GM12878 (cell line): ENCODE data around the gene HSPB3. TPM values are rescaled to one million over a fixed set of nuclear protein-coding genes. Genes with fewer than 3 reads are reported as not detected.

Experiments used
- ATAC-seq: fragments of 200-7000 bp; cut with Tn5 transposase; 3 replicates; pipeline ENCODE4 v1.9.1; 2020; ENCODE audit warnings: mild to moderate bottlenecking, moderate library complexity
- BruUV-seq: library from RNA; stranded (reverse); fragments of 400-500 nt; replicated peaks from 2 replicates; lab custom pipeline; 2021; lab: Mats Ljungman, UMichigan
- CTCF ChIA-PET: fragments of 300-600 bp; sonication (Branson Sonifier 250); formaldehyde crosslinking; extraction: SDS; loops from one replicate; lab custom pipeline; 2021; ENCODE audit warnings: inconsistent platforms; lab: Yijun Ruan, JAX
- POLR2A ChIA-PET: fragments of 350-600 bp; formaldehyde crosslinking; extraction: SDS; loops from one replicate; lab custom pipeline; 2021; ENCODE audit warnings: inconsistent platforms; lab: Charles Lee
- RAD21 ChIA-PET: fragments of 300-600 bp; sonication (Branson Sonifier 250); formaldehyde crosslinking; loops from one replicate; lab custom pipeline; 2023; ENCODE audit warnings: antibody characterized with exemption; ENCODE audit not compliant: unreplicated experiment; lab: Charles Lee
- SMC1A ChIA-PET: fragments of 300-600 bp; sonication (Branson Sonifier 250); formaldehyde crosslinking; loops from one replicate; lab custom pipeline; 2023; ENCODE audit not compliant: unreplicated experiment, uncharacterized antibody; lab: Charles Lee
- DNase-seq: peaks from one replicate; pipeline ENCODE4 v3.0.0-alpha.2; 2011; ENCODE audit warnings: low read depth, low spot score
- FAIRE-seq: peaks from 3 replicates; lab custom pipeline; 2011; peaks lifted over from hg19 to GRCh38; lab: Jason Lieb, UNC
- H2AFZ ChIP-seq: 2 replicates; pipeline ENCODE4 v1.6.0; 2011; ENCODE audit warnings: low read depth, low read length, control low read depth; ENCODE audit not compliant: control insufficient read depth
- H3K27ac ChIP-seq: 2 replicates; pipeline ENCODE4 v1.5.1; 2011; ENCODE audit warnings: control low read depth; ENCODE audit not compliant: control insufficient read depth, insufficient read depth
- H3K27me3 ChIP-seq, 2 experiments: replicated peaks in 1 of 2; 2 replicates each; pipeline versions ENCODE4 v1.6.0 to v1.6.1; 2011; ENCODE audit warnings: low read length in 1 of 2; ENCODE audit not compliant: control insufficient read depth in 2 of 2, insufficient read depth in 2 of 2
- H3K36me3 ChIP-seq, 2 experiments: 2 replicates each; pipeline ENCODE4 v1.5.1; 2011; ENCODE audit warnings: low read length in 1 of 2; ENCODE audit not compliant: control insufficient read depth in 2 of 2, insufficient read depth in 2 of 2
- H3K4me1 ChIP-seq: 2 replicates; pipeline ENCODE4 v1.6.1; 2011; ENCODE audit warnings: mild to moderate bottlenecking, low read length, moderate library complexity, mixed read lengths; ENCODE audit not compliant: control insufficient read depth, insufficient read depth
- H3K4me2 ChIP-seq: 2 replicates; pipeline ENCODE4 v1.6.0; 2011; ENCODE audit warnings: control low read depth; ENCODE audit not compliant: control insufficient read depth, insufficient read depth
- H3K4me3 ChIP-seq: fragments of 200-600 bp; sonication (generic); 2 replicates; pipeline ENCODE4 v1.5.1; 2016
- H3K79me2 ChIP-seq: 2 replicates; pipeline ENCODE4 v1.6.0; 2011; ENCODE audit warnings: low read length; ENCODE audit not compliant: control insufficient read depth, insufficient read depth
- H3K9ac ChIP-seq: 2 replicates; pipeline ENCODE4 v1.8.0; 2011; ENCODE audit warnings: low read length, control low read depth, mixed read lengths; ENCODE audit not compliant: control insufficient read depth, insufficient read depth
- H3K9me3 ChIP-seq: replicated peaks from 3 replicates; pipeline ENCODE4 v1.5.1; 2011; ENCODE audit warnings: mild to moderate bottlenecking, low read length; ENCODE audit not compliant: control insufficient read depth, insufficient read depth
- H4K20me1 ChIP-seq: 2 replicates; pipeline ENCODE4 v1.6.0; 2011; ENCODE audit not compliant: control insufficient read depth, insufficient read depth
- BHLHE40 ChIP-seq, 2 experiments: fragments of 450-650 bp in 1 of 2; IDR thresholded peaks; 2 replicates each; pipeline ENCODE4 v1.6.1; 2011 to 2017; ENCODE audit warnings: low read depth in 2 of 2, borderline replicate concordance in 1 of 2, improper control_type of control experiment in 1 of 2, low read length in 1 of 2, mild to moderate bottlenecking in 1 of 2
- REST ChIP-seq: IDR thresholded peaks from 2 replicates; pipeline ENCODE4 v1.6.1; 2012; ENCODE audit warnings: mild to moderate bottlenecking, low read depth, low read length
- WGBS: methylation state at CpG from one replicate; pipeline ENCODE4 v1.1.6; 2016; ENCODE audit warnings: low lambda C conversion rate; ENCODE audit not compliant: insufficient replicate concordance, insufficient coverage; ENCODE audit errors: missing lambda C conversion rate; 5-methylcytosine and 5-hydroxymethylcytosine counted together
- in situ Hi-C: fragments of 300-500 bp; cut with MboI; formaldehyde crosslinking; loops from 9 replicates; pipeline ENCODE4 v1.14.3; 2018; ENCODE audit warnings: mixed read lengths
- intact Hi-C: fragments of 100-400 bp; cut with micrococcal nuclease; formaldehyde crosslinking; loops from one replicate; pipeline ENCODE4 v1.14.2; 2022; ENCODE audit not compliant: unreplicated experiment
- polyA plus RNA-seq, 11 experiments: library from polyadenylated mRNA; depleted of rRNA in 4 of 11; unstranded in 6 of 11; stranded (reverse) in 5 of 11; fragments of >200 nt; fragmentation: Nextera tagmentation in 4 of 11; fragmentation: Illumina TruSeq in 1 of 11; extraction: Ambion mirVana in 4 of 11; extraction: Trizol in 1 of 11; gene quantifications; 1 replicate in 1 of 11; 2 replicates in 10 of 11; pipeline versions ENCODE4 v1.2.1 to v1.2.3, GENCODE V29; 2011 to 2016; ENCODE audit warnings: inconsistent platforms in 2 of 11, missing spikeins in 2 of 11, low read depth in 1 of 11
- total RNA-seq, 4 experiments: library from RNA; depleted of rRNA in 3 of 4; stranded (reverse); fragments of >200 nt in 3 of 4; fragmentation: Illumina TruSeq in 1 of 4; extraction: Trizol in 1 of 4; gene quantifications; 2 replicates each; pipeline versions ENCODE4 v1.2.1 to v1.2.3, GENCODE V29; 2013 to 2021

The HSPB3 gene
- total and polyA plus RNA-seq, 10 of the 15 experiments (the other 5 are each of a cell fraction or from before 2014, with no cell fraction given) = 0.11 to 0.60 (median 0.29) TPM; not detected in 7

GRCh38 chr5:54411176-54411575 is 44.3 kb upstream of the HSPB3 start:
- in situ Hi-C loops = loop anchor here (5.0 kb wide), 1 partner anchor 159 kb away; no protein-coding TSS in a partner anchor
- Histone ChIP-seq H3K36me3 (no peaks in the 10 kb centered on the region), H3K4me3 (no peak overlapping the region), H2AFZ (no peak overlapping the region), H3K4me2 (no peak overlapping the region), H3K27ac (no peak overlapping the region), H3K27me3 (no peaks in the 10 kb centered on the region; a peak in 1 of 4 replicates), H3K9ac (no peak overlapping the region), H4K20me1 (no peaks in the 10 kb centered on the region), H3K9me3 (no peaks in the 10 kb centered on the region), H3K4me1 (no peaks in the 10 kb centered on the region), H3K79me2 (no peaks in the 10 kb centered on the region)
- FAIRE-seq (no peak), DNase-seq (no peak), ATAC-seq (no peak)
- no TSS peak for BruUV-seq
- SMC1A ChIA-PET = interaction anchor here (0.7 to 6.2 kb wide), 10 partner anchors 9 to 177 kb away, joined by 3 to 71 read pairs (median 4); no protein-coding TSS in a partner anchor
- CTCF ChIA-PET = interaction anchor here (0.7 to 4.7 kb wide), 11 partner anchors 9 to 176 kb away, joined by 3 to 35 read pairs (median 6); partner anchors contain the start of gene ARL15
- RAD21 ChIA-PET = interaction anchor here (0.8 to 2.7 kb wide), 7 partner anchors 8 to 167 kb away, joined by 3 to 10 read pairs (median 7); no protein-coding TSS in a partner anchor
- no peak for TF ChIP-seq BHLHE40 (IDR thresholded peaks at IDR 0.05; ENCODE audit: borderline replicate concordance in 1 of 2, low read depth in 2 of 2, low read length in 1 of 2)
- no peak for TF ChIP-seq REST
- WGBS = 60% methylated on average over 2 of the region's 2 CpGs
- POLR2A ChIA-PET = no interaction called here
- intact Hi-C loops = loop anchor here (10.0 kb wide), 1 partner anchor 986 kb away; no protein-coding TSS in a partner anchor
